Measurements from ENCODE around the gene GNG4.

The GNG4 gene

GRCh38 chr1:235659186-235659771 is 9.7 kb upstream of the GNG4 start:
- Histone ChIP-seq H3K36me3 (replicated peaks; ENCODE audit: insufficient read depth, low read length) (no peaks in the 10 kb centered on the region), H3K79me2 (ENCODE audit: low read length) (no peaks in the 10 kb centered on the region), H3K27ac (ENCODE audit: low read length) (no peak overlapping the region), H3K9me2 (replicated peaks; ENCODE audit: insufficient read depth, low read length) (no peaks in the 10 kb centered on the region), H3K4me1 (ENCODE audit: low read length) (no peaks in the 10 kb centered on the region), H3K9me3 (replicated peaks; ENCODE audit: insufficient read depth, low read length) (no peaks in the 10 kb centered on the region), H3K4me3 (ENCODE audit: low read length) (no peak overlapping the region), H3F3A (ENCODE audit: insufficient read depth, low read length) (no peaks in the 10 kb centered on the region), H3K9ac (ENCODE audit: low read length) (no peak overlapping the region), H4K20me1 (ENCODE audit: insufficient read depth, low read length) (no peaks in the 10 kb centered on the region), H3K4me2 (ENCODE audit: low read depth, low read length) (no peak overlapping the region), H2AFZ (ENCODE audit: low read length) (no peak overlapping the region), H3K27me3 (replicated peaks; ENCODE audit: insufficient read depth, low read length) (0 out of 2 replicates have a peak, but pooled peaks cover 4% of the 10 kb centered on the region)
- no peak for DNase-seq
- TF ChIP-seq CTCF (IDR thresholded peaks at IDR 0.05; ENCODE audit: low read length) (no peak), EZH2phosphoT487 (IDR thresholded peaks at IDR 0.05; ENCODE audit: low read length) (no peak), EZH2 (optimal IDR thresholded peaks at IDR 0.05; ENCODE audit: low read depth, low read length) (no peak)

- Histone ChIP-seq H3K4me2 (ENCODE audit: low read depth, low read length) (no peak overlapping the region), H3K9ac (ENCODE audit: low read length) (no peak overlapping the region), H2AFZ (ENCODE audit: low read length) (no peak overlapping the region)
Measured at GRCh38 chr1:235657747-235658526, 8.4 kb upstream of the GNG4 start.

GRCh38 chr1:235657269-235657668 is 7.7 kb upstream of the GNG4 start:
- Histone ChIP-seq H3F3A (ENCODE audit: insufficient read depth, low read length) (no peaks in the 10 kb centered on the region), H3K9me3 (replicated peaks; ENCODE audit: insufficient read depth, low read length) (no peaks in the 10 kb centered on the region), H3K9ac (ENCODE audit: low read length) (no peak overlapping the region), H3K4me3 (ENCODE audit: low read length) (no peak overlapping the region), H3K36me3 (replicated peaks; ENCODE audit: insufficient read depth, low read length) (no peaks in the 10 kb centered on the region), H4K20me1 (ENCODE audit: insufficient read depth, low read length) (no peaks in the 10 kb centered on the region), H3K9me2 (replicated peaks; ENCODE audit: insufficient read depth, low read length) (no peaks in the 10 kb centered on the region), H3K4me1 (ENCODE audit: low read length) (no peaks in the 10 kb centered on the region), H3K4me2 (ENCODE audit: low read depth, low read length) (no peak overlapping the region), H2AFZ (ENCODE audit: low read length) (no peak overlapping the region), H3K79me2 (ENCODE audit: low read length) (no peaks in the 10 kb centered on the region), H3K27me3 (replicated peaks; ENCODE audit: insufficient read depth, low read length) (0 out of 2 replicates have a peak, but pooled peaks cover 4% of the 10 kb centered on the region), H3K27ac (ENCODE audit: low read length) (no peak overlapping the region)
- TF ChIP-seq EZH2 (optimal IDR thresholded peaks at IDR 0.05; ENCODE audit: low read depth, low read length) = no peak
- no peak for TF ChIP-seq EZH2phosphoT487 (IDR thresholded peaks at IDR 0.05; ENCODE audit: low read length)
- no peak for TF ChIP-seq CTCF (IDR thresholded peaks at IDR 0.05; ENCODE audit: low read length)
- DNase-seq = no peak

More at GRCh38 chr1:235657747-235658526, 8.4 kb upstream of the GNG4 start:
- TF ChIP-seq CTCF (IDR thresholded peaks at IDR 0.05; ENCODE audit: low read length) (no peak), EZH2 (optimal IDR thresholded peaks at IDR 0.05; ENCODE audit: low read depth, low read length) (no peak), EZH2phosphoT487 (IDR thresholded peaks at IDR 0.05; ENCODE audit: low read length) (no peak)
- H3K4me1 ChIP-seq (ENCODE audit: low read length) = no peaks in the 10 kb centered on the region
- H3K4me3 ChIP-seq (ENCODE audit: low read length) = no peak overlapping the region
- H3K79me2 ChIP-seq (ENCODE audit: low read length) = no peaks in the 10 kb centered on the region
- H3K27me3 ChIP-seq (replicated peaks; ENCODE audit: insufficient read depth, low read length) = 0 out of 2 replicates have a peak, but pooled peaks cover 4% of the 10 kb centered on the region
- H4K20me1 ChIP-seq (ENCODE audit: insufficient read depth, low read length) = no peaks in the 10 kb centered on the region
- H3F3A ChIP-seq (ENCODE audit: insufficient read depth, low read length) = no peaks in the 10 kb centered on the region
- no peaks in the 10 kb centered on the region for H3K9me3 ChIP-seq (replicated peaks; ENCODE audit: insufficient read depth, low read length)
- no peaks in the 10 kb centered on the region for H3K9me2 ChIP-seq (replicated peaks; ENCODE audit: insufficient read depth, low read length)
- no peak for DNase-seq
- no peak overlapping the region for H3K27ac ChIP-seq (ENCODE audit: low read length)
- no peaks in the 10 kb centered on the region for H3K36me3 ChIP-seq (replicated peaks; ENCODE audit: insufficient read depth, low read length)
